CMK (cell line): Measurements from ENCODE around the gene ADARB2.

Source experiments
- DNase-seq: peaks from one replicate; pipeline ENCODE4 v3.0.0-alpha.2; 2010; ENCODE audit warnings: low read depth

ADARB2 gene

DNA sequence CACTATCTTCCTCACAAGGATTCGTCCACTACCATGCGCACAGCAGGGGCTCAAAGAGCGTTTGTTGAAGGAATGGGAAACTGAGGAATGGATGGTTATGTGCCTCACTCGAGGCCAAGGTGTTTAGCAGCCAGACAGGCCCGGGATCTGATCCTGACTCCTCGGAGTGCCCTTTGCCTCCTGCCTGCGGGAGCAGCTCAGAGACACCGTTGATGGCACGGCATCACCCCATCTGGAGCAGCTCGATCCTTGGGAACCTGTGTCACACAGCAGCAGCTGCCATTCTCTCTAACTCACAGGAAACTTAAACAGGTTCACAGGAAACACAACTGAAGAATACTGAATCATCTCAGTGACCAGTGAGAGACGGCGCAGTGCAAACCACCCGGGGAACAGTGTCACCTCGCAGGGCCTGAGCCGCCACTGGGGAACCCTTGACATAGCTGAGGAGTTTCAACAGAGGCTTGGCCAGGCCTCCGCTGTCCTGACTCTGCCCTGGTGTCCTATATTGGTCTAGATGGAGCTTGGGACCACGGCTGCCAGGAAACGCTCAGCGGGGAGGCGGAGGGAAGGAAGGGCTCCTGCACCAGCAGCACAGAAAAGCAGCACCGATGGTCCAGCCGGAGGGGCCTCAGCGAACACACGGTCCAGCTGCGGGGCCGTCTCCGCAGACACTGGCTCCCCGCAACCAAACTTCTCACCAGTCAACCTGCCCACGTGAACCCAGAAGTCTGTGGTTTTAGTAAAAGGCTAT is 169.4 kb downstream of the ADARB2 start:
- no peak for DNase-seq

DNA sequence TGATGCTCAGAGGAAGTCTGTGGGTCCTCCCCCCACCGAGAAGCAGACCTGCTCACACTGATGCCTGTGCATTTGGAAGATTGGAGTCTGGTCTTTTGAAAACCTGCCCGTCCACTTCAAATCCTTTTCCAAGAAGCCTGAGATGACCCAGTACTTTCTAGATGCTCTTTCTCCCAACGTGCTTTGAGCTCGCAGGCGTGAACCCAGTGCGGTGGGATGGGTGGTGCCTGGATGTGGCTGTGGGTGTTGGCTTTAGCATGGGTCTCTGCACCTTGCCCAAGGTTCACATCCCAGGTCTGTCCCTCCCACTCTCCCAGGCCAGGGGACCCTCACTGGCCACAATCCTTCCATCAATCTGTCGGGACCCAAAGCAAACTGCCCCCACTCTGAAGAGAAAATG is 170.2 kb downstream of the ADARB2 start:
- DNase-seq: no peak

DNA sequence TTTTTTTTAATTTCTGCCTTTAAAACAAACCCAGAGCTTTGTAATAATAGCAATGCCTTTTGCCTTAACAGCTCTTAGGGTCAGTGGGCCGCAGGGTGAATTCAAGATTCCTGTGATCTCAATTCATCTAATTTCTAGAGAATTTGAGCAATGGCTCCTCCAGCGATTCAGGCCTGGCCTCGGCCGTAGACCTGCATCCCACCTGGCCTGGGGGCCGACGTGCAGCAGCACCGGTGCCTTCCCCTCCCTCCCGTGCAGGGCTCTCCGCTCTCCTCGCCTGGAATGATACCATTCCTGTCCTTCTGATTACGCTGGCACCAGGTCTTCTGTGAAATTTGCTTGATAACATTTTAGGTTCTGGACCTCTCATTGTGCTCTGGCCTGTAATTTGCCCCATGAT is 172.5 kb downstream of the ADARB2 start:
- DNase-seq: no peak

DNA sequence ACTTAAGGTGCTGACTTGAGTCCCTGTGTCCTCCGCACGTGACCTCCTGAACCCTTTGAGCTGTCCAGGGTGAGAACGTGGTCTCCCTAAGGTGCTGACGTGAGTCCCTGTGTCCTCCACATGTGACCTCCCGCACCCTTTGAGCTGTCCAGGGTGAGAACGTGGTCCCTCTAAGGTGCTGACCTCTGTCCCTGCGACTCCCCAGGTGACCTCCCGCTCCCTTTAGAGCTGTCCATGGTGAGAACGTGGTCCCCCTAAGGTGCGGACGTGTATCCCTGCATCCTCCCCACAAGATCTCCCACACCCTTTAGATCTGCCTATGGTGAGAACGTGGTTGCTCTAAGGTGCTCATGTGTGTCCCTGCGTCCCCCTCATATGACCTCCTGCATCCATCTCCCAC is 174.3 kb downstream of the ADARB2 start:
- DNase-seq: no peak

DNA sequence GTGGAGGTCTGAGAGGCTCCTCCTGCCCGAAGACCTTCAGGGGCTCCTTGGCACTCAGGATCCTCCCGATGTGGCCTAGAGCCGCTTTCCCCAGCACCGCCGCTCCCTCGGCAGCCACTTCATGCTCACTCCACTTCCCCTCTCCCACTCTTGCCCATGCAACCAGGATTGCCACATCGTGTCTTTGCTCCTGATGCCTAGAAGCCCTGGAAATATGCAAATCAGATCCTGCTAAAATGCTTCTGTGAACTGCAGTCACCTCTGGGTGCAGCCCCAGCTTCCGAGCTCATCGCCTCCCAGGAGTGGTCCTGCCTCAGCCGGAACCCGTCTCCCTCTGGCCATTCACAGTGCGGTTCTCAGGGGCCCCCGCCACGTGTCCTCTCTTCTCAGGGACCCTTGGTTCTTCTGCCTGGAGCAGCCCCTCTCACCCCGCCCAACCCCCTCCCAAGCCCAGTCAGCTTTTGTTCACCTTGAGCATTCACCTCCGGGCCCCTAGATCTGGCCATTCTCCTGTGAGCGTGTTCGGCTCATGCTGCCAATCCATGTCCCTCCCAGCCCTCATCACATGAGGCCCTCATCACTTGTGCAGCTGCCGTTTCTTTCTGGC is 175.5 kb downstream of the ADARB2 start:
- no peak for DNase-seq

DNA sequence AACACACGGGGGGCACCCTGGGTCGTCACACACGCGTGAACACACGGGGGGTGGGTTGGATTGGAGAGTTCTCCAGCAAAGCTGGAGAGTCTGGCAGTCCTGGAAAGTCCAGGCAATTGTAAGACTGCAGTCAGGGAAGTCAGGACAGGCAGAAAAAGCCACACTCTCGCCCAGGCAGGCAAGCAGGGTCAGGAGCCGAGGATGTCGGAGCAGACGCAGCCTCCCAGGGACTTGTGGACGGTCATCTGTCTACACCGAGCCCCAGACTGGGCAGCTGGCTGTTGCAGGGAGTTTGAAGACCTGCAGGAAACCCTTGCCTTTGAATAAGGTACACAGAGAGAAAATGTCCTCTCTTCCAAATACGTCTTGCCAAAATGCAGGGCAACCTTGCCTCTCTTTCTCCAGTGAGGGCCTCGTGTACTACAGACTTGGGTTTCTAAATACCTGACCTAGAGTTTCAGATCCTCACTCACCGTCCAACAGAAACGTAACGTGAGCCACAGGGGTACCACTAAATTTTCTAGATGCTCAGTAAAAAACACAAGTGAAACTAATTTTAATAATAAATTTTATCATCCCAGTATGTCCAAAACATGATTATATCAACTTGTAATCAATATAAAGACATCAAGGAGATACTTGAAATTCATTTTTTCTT is 176.7 kb downstream of the ADARB2 start:
- no peak for DNase-seq

DNA sequence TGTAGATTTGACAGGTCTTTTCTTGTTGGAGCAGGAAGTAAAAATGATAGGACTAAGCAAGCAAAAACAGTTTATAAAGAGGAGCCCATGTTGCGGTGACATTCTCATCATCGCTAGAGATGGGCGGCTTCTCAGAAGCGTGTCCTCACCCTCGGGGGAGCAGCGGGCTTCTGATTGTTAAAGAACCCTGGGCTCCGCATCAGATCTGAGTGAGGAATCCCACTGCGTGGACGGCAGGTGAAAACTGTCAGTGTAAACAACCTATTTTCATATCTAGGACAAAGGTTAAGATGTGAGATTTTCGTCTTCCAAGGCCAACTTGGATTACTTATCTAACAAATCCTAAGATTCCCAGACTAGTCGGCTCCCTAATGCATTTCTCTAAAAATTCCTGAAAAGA is 177.6 kb downstream of the ADARB2 start:
- DNase-seq: no peak

DNA sequence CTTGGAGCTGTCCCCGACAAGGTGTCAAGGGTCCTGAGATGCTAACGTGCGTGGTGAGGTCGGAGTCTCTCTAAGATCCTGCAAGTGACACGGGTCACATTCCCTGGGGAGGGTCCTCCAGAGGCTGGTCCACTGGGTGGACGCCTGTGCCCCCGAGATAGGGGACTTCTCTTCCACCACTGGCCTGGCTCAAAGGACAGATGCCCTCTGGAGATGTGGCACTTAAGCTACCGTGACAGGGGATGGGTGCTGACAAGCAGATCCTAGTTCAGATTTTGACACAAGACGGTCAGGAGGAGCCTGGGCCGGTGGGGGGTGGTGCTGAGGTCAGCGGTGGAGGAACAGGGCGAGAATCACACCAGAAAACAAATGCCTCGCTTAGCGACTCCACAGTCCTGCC is 178.0 kb downstream of the ADARB2 start:
- DNase-seq: no peak

DNA sequence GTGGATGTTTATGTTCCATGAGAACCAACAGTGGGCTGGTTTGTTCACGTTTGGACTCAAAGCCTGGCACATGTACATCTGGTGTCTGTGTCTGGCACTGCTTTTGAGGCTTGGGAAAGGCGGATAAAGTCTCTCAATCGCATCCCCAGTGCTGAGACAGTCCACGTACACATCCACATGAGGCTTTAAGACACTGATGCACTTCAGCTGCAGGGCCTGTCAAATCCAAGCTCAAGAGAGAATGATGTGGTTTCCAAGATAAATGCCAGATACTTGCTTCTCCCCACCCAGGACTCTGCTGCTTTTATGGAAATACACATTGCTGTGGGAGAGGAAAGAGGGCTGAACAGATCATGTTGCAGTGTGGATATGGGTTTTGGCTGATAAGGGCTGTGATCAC is 178.4 kb downstream of the ADARB2 start:
- DNase-seq: no peak

DNA sequence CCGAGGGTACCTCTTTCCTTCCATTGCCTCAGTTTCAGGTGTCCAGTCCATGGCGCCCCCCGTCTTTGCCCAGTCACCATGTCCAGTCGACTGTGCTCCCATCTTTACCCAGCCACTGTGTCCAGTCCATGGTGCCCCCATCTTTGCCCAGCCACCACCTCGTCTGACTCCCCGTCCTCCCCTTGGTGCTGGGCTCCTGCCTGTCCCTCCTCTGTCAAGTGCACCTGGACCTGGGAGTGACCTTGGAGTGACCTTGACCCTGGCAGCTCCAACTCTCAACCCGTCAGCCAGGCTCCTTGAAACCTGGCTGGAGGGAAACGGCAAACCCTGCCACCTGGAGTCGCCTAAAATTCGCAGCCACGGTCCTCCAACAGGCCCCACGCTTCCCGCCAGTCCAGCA is 180.2 kb downstream of the ADARB2 start:
- DNase-seq: no peak

DNA sequence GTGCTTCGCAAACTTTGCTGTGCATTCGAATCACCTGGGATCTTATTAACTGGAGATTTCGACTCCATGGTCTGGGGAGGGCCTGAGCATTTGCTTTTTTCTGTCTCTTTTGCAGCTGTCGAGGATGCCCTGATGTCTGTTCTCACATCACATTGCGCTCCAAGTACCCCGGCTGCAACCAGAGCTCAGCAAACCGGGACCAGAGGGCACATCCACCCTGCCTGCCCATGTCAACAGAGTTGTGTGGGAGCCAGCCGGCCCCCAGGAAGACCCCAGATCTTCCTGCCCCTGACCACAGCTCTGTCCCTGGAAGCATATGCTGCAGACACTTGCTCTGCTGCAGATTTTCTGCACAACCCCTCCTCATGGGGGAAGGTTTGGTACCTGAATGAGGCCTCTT is 180.8 kb downstream of the ADARB2 start:
- DNase-seq: no peak

DNA sequence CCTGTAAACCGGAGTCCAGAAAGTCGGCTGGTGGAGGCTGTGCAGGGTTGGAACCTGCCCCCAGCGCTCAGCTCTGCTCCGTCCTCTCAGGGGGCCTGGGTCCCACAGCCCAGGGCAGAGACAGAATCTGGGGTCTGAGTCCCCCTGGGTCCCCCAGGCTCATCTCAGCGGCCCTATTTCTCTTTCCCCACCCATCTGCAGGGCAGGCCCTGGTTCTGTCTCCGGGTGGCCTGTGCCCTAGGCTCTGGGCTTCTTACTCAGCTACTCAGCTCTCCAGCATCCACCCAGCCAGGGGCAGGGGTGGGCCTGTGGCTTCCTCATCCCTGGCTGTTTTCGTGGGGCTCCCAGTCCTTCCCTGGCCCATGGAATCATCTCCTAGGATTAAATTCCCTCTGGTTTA is 183.4 kb downstream of the ADARB2 start:
- DNase-seq: no peak

DNA sequence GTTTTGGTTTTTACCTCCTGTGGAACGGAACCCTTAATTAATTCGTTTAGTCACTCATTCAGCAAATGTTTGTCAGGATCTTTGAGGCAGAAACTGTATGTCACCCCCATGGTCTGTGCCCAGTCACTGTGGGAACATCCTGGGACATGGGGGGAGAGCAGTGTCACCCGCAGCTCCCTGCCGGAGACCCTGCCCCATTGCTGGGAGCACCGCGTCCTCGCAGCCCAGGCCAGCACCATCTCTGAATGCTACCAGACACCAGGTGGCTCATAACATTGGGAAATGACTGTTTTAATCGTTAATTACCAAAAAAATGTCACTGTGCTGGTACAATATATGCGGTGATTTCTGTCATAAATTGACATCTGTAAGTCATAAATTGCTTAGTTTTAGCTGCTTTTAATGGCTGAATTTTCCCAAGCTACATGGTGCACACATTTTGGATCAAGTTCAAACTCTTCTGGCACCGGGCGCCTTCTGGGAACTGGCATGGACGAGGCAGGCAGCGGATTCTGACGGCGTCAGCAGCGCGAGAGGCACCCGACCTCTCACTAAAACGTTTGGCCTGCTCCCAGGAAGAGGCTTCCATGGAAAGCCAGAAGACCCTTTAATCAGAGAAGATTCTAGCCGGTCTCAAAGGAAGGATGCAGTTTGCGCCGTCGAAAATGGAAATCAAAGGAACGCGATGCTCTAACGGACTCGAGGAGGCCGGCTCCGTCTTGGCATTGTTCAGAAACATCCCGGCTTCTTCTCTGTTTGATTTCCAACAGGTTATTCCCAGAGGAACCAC is 184.2 kb downstream of the ADARB2 start:
- no peak for DNase-seq

DNA sequence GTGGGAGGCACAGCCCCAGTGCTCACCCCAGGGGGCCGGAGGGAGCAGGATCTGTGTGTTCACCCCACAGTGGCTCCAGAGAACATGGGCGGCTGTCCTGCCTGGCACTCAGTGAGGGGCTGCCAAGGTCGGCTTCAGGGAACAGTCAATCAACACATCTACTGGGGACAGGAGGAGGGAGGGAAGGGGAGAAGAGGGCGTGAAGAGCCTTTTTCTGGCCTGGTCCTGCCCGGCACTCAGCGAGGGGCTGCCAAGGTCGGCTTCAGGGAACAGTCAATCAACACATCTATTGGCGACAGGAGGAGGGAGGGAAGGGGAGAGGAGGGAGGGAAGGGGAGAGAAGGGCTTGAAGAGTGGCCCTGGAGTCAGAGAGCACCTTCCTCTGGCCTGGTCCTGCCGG is 184.9 kb downstream of the ADARB2 start:
- DNase-seq: no peak

DNA sequence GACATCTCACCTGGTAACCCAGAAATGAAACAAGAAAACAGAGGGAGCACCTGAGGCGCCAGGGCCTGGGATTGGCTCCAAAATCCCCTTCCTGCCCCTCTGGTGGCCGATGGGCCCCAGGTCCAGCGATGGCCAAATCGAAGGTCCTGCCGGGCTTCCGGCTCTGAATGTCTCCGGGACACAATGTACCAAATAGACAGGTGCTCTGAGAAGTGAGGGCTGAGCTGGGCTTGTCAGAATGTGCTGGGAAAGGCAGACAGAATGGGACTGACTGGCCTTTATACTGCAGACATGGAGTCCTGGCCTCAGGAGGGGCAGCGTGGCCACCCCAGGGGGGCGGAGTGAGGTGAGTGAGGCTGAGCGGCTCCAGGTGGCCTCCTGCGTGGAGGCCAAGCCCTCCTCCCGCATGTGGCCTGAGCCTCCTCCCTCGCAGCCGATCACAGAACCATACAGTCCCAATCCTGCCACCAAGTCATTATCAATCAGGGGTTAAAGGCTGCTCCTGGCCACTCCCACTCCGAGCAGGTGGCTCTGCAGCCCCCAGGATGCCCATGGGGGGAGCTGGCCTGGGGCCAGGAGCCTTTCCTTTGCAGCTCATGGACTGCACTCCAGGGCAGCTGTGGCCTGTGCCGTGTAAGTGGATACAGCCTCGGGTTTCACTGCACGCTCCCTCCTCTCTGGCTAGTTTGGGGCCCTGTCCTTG is 185.5 kb downstream of the ADARB2 start:
- DNase-seq: no peak

DNA sequence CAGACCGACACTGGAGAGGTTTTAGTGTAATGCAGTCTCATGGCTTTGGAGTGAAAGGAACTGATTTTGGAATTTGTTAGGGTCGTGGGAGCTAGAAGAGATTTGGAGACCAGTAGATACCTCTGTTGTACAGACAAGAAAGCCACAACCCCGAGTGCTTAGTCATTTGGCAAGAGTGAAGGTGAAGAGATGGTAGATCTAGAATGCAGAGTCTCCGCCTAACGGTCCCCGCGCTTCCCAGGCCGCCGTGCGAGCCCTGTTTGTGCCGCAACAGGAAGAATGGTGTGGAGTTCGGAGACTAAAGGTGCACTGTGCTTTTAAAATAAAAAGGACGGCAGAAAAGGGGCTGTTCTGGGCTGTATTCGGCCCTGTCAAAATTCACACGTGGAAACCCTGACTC is 186.7 kb downstream of the ADARB2 start:
- no peak for DNase-seq

DNA sequence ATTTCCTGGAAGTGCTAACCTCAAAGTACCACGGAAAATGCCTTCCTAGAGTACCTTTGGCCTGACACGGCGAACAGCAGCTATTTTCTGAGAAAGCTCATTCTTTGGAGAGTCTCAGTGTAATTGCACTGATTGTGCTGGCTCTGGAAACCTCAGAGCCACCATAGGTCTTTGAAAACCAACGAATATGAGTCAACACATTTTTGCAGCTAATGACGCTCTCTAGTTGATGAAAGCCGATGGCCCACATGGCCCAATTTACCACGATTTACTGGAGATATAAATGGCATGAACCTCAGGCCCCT is 187.1 kb downstream of the ADARB2 start:
- DNase-seq: no peak

DNA sequence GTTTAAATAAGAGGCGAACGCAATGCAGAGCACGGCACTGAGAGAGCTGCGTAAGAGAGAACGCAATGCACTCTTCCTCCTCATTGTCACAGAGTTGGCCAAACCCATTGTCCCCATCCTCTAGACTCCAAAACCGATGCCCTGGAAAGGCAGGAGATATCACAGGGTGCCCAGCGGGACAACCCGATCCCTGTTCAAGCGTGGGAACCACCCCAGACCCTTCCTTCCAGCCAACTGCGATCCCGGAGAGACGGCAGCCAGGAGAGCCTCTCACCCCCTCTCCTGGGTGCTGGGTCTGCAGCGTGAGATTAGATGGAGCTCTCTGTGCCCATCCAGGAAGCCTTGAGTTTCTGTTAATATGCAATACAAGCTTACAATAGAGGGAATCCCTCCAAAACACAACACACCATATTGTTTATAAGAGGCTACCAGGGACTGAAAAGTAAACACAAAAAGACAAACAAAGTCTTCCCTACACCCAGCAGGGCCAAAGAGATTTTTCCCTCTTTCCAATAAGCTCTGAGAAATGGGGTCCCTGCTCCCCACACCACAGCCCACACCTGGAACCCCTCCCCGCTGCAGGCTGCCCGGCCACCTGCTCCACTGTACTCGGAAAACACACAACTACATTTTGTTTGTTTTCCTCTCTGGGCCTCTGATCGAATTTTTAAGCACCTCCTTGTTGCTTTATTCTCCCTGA is 187.6 kb downstream of the ADARB2 start:
- no peak for DNase-seq

DNA sequence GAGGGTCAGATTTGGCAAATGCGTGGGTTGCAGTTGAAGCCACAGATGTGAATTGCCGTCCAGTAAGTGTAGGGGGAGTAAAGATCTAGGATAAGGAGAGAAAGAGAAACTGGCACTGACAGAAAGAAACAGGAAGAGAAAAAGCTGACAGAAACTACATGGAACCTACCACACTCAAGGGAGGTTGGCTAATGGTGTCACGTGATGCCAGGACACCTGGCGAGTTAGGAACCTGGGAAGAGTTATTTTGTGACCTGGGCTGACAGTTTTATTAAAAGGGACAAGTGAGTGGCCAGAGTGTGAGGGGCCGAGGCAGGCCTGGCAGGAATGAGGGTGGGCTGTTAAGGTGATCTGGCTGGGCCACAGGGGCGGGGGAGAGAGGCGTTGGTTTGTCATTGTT is 188.7 kb downstream of the ADARB2 start:
- no peak for DNase-seq

DNA sequence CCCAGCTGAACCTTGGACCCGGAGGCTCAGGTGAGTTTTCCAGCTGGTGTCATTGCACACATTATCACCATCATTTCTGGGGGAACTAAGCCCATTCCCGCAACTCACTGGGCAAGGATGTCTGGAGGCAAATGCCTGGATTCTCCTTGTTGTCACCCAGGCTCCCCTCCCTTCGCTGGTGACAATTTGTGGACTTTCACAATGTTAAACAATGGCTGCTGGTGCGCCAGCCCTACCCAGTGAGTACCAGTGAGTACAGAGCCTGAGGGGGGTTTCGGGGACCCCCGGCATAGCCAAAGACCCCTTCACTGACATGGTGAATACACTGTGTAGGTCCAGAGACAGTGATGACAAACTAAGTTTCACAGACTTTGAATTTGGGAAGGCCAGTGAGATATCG is 189.2 kb downstream of the ADARB2 start:
- DNase-seq: no peak

DNA sequence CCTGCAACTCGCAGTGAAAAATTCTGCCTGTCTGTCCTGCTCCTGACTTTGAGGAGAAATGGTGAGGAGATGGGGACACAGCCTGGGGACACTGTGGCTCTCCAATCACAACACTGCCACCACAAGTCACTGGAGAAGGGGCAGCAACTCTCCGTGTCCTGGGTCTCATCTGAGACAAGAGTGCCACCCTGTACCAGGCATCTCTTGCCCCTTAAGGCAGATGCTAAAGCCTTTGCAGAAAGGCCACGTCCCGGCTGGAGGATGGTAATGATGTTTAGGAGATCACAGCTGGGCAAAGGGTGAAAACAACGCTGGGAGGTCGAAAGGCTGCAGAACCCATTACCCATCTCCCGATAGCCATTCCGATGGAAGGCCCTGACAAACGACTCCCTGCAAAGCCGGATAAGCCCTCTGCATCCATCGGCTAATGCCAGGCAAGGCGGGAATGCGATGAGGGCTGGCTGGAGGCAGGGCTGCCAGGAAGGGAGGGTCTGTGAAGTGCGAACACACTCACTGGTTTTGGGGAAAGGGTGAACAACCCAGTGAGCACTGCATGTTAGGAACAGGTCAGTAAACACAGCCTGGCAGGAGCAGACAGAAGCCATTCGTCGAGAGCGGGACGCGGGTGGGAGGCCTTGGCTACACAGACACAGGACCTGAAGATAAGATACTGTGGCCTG is 190.8 kb downstream of the ADARB2 start:
- DNase-seq: no peak
